Brain microvascular endothelial cell (primary cell): Measurements from ENCODE around the gene VSIG10L.

Experiments
- DNase-seq: peaks from one replicate; pipeline ENCODE4 v3.0.0-alpha.2; 2020
- H3K27ac ChIP-seq: fragments of 250-450 bp; sonication (Bioruptor Pico); 2 replicates; pipeline ENCODE4 v1.5.1; 2020; ENCODE audit warnings: mild to moderate bottlenecking, moderate library complexity
- H3K27me3 ChIP-seq: fragments of 250-450 bp; sonication (Bioruptor Pico); replicated peaks from 2 replicates; pipeline ENCODE4 v1.5.1; 2020; ENCODE audit warnings: mild to moderate bottlenecking
- H3K36me3 ChIP-seq: fragments of 250-450 bp; sonication (Bioruptor Pico); replicated peaks from 2 replicates; pipeline ENCODE4 v1.5.1; 2020; ENCODE audit warnings: mild to moderate bottlenecking
- H3K4me3 ChIP-seq: 2 replicates; pipeline ENCODE4 v1.5.1; 2011; ENCODE audit warnings: low read depth, mild to moderate bottlenecking, control low read depth, low read length, moderate library complexity
- CTCF ChIP-seq: IDR thresholded peaks from 2 replicates; pipeline ENCODE4 v1.5.1; 2011; ENCODE audit warnings: low read depth, mild to moderate bottlenecking, moderate library complexity, low read length, control low read depth, inconsistent platforms; ENCODE audit errors: missing control alignments
- in situ Hi-C: cut with HindIII; loops from 2 replicates; pipeline ENCODE4 v1.10.0; 2017; ENCODE audit warnings: low sequenced_read_pairs, low pct_ligation_motif_present

VSIG10L gene

GRCh38 chr19:51324167-51324481 is 17.8 kb downstream of the VSIG10L start:
- no peak for DNase-seq
- no peak overlapping the region for H3K4me3 ChIP-seq
- peaks cover 7% of the 10 kb centered on the region for H3K27me3 ChIP-seq
- TF ChIP-seq CTCF = no peak
- in situ Hi-C loops = no loop called here
- H3K27ac ChIP-seq = no peak overlapping the region
- H3K36me3 ChIP-seq = no peaks in the 10 kb centered on the region

- DNase-seq = no peak
- no peak for TF ChIP-seq CTCF
- in situ Hi-C loops = no loop called here
Measured at GRCh38 chr19:51323481-51324166, 18.3 kb downstream of the VSIG10L start.

GRCh38 chr19:51321799-51322198 is 20.1 kb downstream of the VSIG10L start:
- H3K36me3 ChIP-seq = no peaks in the 10 kb centered on the region
- in situ Hi-C loops = no loop called here
- TF ChIP-seq CTCF = no peak
- no peaks in the 10 kb centered on the region for H3K27me3 ChIP-seq
- no peak for DNase-seq
- no peak overlapping the region for H3K27ac ChIP-seq
- no peak overlapping the region for H3K4me3 ChIP-seq

More at GRCh38 chr19:51323481-51324166, 18.3 kb downstream of the VSIG10L start:
- Histone ChIP-seq H3K27ac (no peak overlapping the region), H3K36me3 (no peaks in the 10 kb centered on the region), H3K4me3 (no peak overlapping the region), H3K27me3 (peaks cover 7% of the 10 kb centered on the region)

- in situ Hi-C loops = no loop called here
- H3K27ac ChIP-seq = no peak overlapping the region
- TF ChIP-seq CTCF = no peak
- no peak for DNase-seq
- H3K27me3 ChIP-seq = no peaks in the 10 kb centered on the region
- H3K4me3 ChIP-seq = no peak overlapping the region
- no peaks in the 10 kb centered on the region for H3K36me3 ChIP-seq
Measured at GRCh38 chr19:51320280-51320657, 21.7 kb downstream of the VSIG10L start.

- no peak for TF ChIP-seq CTCF
- H3K4me3 ChIP-seq = no peak overlapping the region
- H3K36me3 ChIP-seq = no peaks in the 10 kb centered on the region
- in situ Hi-C loops = no loop called here
- H3K27me3 ChIP-seq = no peaks in the 10 kb centered on the region
- H3K27ac ChIP-seq = no peak overlapping the region
- no peak for DNase-seq
Measured at GRCh38 chr19:51319649-51320279, 22.2 kb downstream of the VSIG10L start.
